Skeletal muscle satellite cell (primary cell): ENCODE results near the gene CD68. TPM values are rescaled to one million over a fixed set of nuclear protein-coding genes. Genes with fewer than 3 reads are reported as not detected.

ENCODE experiments used
- H3K27me3 ChIP-seq: 2 replicates; pipeline ENCODE4 v1.7.0; 2013; ENCODE audit warnings: low read length; ENCODE audit not compliant: control insufficient read depth, insufficient read depth
- H3K36me3 ChIP-seq: 2 replicates; pipeline ENCODE4 v1.7.0; 2013; ENCODE audit warnings: mild to moderate bottlenecking, control low read depth, low read length; ENCODE audit not compliant: insufficient read depth
- H3K4me1 ChIP-seq: 2 replicates; pipeline ENCODE4 v1.7.0; 2013; ENCODE audit warnings: low read length; ENCODE audit not compliant: control insufficient read depth, insufficient read depth
- H3K4me2 ChIP-seq: 2 replicates; pipeline ENCODE4 v1.7.0; 2013; ENCODE audit warnings: mild to moderate bottlenecking, low read length
- H3K4me3 ChIP-seq: 2 replicates; pipeline ENCODE4 v1.7.0; 2013; ENCODE audit warnings: low read length
- H3K9ac ChIP-seq: 2 replicates; pipeline ENCODE4 v1.7.0; 2013; ENCODE audit warnings: mild to moderate bottlenecking, low read depth, low read length, moderate library complexity
- H3K9me3 ChIP-seq: replicated peaks from 2 replicates; pipeline ENCODE4 v1.7.0; 2013; ENCODE audit warnings: mild to moderate bottlenecking, control low read depth, low read length
- total RNA-seq: library from RNA; depleted of rRNA; stranded (reverse); fragments of >200 nt; gene quantifications from 2 replicates; pipeline ENCODE4 v1.2.3, GENCODE V29; 2012; rRNA removed

CD68 gene, protein sequence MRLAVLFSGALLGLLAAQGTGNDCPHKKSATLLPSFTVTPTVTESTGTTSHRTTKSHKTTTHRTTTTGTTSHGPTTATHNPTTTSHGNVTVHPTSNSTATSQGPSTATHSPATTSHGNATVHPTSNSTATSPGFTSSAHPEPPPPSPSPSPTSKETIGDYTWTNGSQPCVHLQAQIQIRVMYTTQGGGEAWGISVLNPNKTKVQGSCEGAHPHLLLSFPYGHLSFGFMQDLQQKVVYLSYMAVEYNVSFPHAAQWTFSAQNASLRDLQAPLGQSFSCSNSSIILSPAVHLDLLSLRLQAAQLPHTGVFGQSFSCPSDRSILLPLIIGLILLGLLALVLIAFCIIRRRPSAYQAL
- 17.5 and 19.2 TPM in 2 replicates for total RNA-seq

DNA sequence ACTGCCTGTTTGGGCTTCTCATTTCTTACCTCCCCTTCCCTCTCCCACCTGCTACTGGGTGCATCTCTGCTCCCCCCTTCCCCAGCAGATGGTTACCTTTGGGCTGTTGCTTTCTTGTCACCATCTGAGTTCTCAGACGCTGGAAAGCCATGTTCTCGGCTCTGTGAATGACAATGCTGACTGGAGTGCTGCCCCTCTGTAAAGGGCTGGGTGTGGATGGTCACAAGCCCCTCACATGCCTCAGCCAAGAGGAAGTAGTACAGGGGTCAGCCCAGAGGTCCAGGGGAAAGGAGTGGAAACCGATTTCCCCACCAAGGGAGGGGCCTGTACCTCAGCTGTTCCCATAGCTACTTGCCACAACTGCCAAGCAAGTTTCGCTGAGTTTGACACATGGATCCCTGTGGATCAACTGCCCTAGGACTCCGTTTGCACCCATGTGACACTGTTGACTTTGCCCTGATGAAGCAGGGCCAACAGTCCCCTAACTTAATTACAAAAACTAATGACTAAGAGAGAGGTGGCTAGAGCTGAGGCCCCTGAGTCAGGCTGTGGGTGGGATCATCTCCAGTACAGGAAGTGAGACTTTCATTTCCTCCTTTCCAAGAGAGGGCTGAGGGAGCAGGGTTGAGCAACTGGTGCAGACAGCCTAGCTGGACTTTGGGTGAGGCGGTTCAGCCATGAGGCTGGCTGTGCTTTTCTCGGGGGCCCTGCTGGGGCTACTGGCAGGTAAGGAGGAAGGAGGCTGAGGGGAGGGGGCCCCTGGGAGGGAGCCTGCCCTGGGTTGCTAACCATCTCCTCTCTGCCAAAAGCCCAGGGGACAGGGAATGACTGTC lies at the start of gene CD68:
CD68 (plus strand) TSS at position 638 of the 833 bp plus-strand sequence; CDS start at position 678, 40 bp downstream.
- Histone ChIP-seq H3K4me1 (peaks cover 78% of the 10 kb centered on the region), H3K36me3 (peaks cover 58% of the 10 kb centered on the region), H3K9me3 (no peaks in the 10 kb centered on the region), H3K9ac (peak within 1 kb of the TSS; percentile 55), H3K4me3 (peak within 1 kb of the TSS; percentile 29), H3K27me3 (no peaks in the 10 kb centered on the region), H3K4me2 (peak within 1 kb of the TSS; percentile 55)

DNA sequence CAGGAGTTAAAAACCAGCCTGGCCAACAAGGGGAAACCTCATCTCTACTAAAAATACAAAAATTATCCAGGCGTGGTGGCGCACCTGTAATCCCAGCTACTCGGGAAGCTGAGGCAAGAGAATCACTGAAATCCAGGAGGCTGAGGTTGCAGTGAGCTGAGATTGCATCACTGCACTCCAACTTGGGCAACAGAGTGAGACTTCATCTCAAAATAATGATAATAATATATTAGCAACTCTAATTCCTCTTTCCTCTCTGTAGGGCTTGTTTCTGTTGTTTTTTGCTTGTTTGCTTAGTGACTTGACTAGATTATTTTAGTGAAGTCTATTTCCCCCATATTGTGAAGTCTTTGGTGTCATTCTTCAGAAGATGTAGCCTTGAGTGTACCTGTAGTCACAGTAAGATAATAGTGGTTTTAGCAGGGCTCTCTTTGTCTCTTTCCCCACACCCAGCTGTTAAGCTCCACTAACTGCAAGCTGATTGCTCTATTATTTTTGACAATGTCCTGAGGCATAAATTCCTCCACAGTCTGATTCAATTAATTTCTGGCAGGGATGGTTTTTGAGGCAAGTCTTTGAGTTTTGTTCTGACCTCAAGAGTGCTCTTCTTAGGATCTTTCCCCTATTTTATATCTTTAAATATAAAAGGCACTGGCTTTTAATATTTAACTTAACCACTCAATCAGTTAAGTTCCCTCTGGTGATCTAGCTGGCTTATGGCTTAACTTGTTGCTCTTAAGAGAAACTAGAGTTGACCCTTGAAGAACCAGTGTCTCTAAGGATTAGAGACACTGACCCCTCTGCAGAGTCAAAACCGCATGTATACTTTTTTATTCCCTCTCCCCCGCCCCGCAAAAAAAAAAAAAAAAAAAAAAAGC lies 49.2 kb upstream of the CD68 start:
- Histone ChIP-seq H3K9me3 (no peaks in the 10 kb centered on the region), H3K4me1 (no peaks in the 10 kb centered on the region), H3K4me2 (no peak overlapping the region), H3K27me3 (no peaks in the 10 kb centered on the region), H3K4me3 (no peak overlapping the region), H3K9ac (no peak overlapping the region), H3K36me3 (no peaks in the 10 kb centered on the region)

DNA sequence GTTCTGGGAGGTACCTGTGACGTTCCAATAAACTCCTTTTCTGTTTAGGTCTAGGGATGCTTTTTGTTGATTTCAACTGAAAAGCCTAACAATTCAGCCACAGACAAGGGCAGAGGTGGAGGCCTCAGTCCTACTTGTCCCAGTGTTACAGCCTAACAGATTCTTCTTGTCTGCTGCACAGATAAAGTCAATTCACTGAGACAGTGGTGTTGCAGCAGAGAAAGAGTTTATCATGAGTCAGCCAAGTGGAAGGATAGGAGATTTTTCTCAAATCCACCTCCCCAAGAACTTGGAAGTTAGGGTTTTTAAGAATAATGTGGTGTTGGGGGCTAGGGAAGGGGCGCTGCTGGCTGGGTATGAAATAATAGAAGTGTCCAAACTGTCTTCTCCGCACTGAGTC lies 41.4 kb upstream of the CD68 start:
- Histone ChIP-seq H3K36me3 (no peaks in the 10 kb centered on the region), H3K4me3 (no peak overlapping the region), H3K9me3 (peaks cover 11% of the 10 kb centered on the region), H3K27me3 (peaks cover 8% of the 10 kb centered on the region), H3K4me2 (no peak overlapping the region), H3K9ac (no peak overlapping the region), H3K4me1 (no peaks in the 10 kb centered on the region)

DNA sequence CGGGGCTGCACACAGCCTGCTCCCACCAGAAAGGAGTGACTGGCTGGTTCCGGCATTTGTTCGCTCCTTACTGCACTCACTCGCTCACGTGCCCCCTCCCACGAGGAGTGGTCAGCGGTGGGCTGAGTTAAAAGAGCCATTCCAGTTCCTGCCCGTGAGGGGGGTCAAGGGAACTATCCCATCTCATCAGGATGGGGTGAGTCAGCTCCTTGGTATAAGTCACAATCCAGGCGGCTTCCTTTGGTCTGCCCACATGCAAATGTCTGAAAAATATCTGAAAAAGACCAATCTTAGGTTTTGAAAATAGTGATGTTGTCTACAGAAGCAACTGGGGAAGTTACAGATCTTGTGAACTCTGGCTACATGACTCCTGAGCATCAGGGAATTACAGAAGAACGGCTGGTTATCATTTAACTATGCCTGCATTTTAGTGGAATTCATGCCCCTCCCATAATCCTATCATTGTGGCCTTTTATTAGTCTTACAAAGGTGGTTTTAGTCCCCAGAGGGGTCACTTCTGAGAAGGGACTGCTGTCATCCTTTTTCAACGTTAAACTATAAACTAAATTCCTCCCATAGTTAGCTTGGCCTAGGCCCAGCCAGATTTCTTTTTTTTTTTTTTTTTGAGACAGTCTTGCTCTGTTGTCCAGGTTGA lies 40.4 kb upstream of the CD68 start:
- H3K36me3 ChIP-seq = no peaks in the 10 kb centered on the region
- no peak overlapping the region for H3K4me2 ChIP-seq
- no peaks in the 10 kb centered on the region for H3K4me1 ChIP-seq
- H3K9ac ChIP-seq = no peak overlapping the region
- H3K4me3 ChIP-seq = no peak overlapping the region
- H3K9me3 ChIP-seq = peaks cover 11% of the 10 kb centered on the region
- peaks cover 16% of the 10 kb centered on the region for H3K27me3 ChIP-seq

DNA sequence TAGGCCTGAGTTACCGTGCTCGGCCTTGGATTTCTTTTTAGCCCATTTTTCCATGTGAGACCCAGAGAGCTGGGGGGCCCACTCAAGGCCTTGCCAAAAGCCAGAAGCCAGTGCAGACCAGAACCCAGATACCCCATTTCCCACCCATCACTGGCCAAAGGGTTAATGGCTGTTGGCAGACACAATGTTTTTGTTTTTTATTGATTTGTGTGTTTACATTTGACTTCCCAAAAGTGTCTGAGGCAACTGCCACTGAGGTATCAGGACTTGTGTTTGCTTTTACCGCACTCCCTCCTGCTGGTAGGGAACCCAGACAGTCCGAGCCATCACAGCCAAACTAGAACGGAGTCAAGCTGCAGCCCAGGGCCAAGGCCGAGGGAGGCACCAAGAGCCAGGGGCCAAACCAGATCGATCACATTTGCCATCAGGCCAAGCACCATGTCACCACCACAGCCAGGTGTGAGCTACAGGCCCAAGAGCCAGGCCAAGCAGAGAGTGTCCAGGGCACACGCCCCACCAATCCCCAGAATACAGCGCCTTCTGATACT lies 38.3 kb upstream of the CD68 start:
- H3K9me3 ChIP-seq = peaks cover 11% of the 10 kb centered on the region
- no peak overlapping the region for H3K9ac ChIP-seq
- H3K36me3 ChIP-seq = no peaks in the 10 kb centered on the region
- H3K4me2 ChIP-seq = no peak overlapping the region
- peaks cover 16% of the 10 kb centered on the region for H3K27me3 ChIP-seq
- no peak overlapping the region for H3K4me3 ChIP-seq
- H3K4me1 ChIP-seq = no peaks in the 10 kb centered on the region

DNA sequence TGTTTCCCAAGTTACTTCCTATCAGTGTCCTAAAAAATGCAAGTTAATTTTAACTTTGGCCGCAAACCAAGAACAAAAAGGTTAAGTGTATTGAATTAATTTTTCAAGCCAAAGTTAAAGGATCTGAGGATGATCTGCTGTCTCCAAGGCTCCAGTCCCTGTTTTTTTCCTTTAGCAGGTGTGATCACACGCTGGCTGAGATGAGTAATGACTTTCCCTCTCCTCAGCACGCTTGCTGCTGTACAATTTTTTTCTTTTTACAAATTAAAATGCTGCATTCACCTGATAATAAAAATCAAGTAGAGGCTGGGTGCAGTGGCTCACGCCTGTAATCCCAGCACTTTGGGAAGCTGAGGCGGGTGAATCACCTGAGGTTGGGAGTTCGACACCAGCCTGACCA lies 34.5 kb upstream of the CD68 start:
- Histone ChIP-seq H3K9me3 (no peaks in the 10 kb centered on the region), H3K9ac (no peak overlapping the region), H3K4me2 (no peak overlapping the region)

DNA sequence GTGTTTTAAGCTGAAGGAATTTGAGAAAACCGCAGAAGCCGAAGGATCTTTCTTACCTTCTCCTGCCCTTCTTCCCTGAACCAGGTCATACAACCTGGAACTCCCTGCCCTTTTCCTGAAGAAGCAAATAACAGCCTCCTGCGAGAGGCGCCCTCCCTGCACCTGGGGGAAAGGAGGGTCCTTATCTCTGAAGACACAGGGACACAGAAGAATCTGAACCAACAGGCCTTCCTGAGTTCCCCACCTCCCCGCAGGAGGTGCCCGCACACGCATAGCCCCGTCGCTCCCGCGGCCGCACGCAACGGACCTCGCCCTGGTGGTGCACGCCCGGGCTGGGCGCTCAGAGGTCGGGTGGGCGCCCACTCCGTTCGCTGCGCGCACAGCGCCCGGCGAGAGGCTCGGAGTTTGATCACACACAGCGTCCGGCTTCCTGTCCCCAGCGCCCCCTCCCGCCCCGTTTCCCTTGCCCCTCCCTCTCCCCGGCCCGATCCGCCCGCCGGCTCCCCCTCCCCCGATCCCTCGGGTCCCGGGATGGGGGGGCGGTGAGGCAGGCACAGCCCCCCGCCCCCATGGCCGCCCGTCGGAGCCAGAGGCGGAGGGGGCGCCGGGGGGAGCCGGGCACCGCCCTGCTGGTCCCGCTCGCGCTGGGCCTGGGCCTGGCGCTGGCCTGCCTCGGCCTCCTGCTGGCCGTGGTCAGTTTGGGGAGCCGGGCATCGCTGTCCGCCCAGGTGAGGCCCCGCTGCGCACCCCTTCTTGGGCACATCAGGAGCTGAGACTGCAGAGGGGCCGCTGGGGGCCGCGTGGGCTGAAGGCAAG lies 30.6 kb upstream of the CD68 start, which contains the start of gene TNFSF12:
TNFSF12 (plus strand) TSS at position 474 of the 816 bp plus-strand sequence; CDS start at position 570, 96 bp downstream.
- Histone ChIP-seq H3K9me3 (no peaks in the 10 kb centered on the region), H3K27me3 (peaks cover 1% of the 10 kb centered on the region), H3K4me3 (peak within 1 kb of the TSS; percentile 85), H3K4me2 (peak within 1 kb of the TSS; percentile 95), H3K36me3 (no peaks in the 10 kb centered on the region), H3K4me1 (peaks cover 17% of the 10 kb centered on the region), H3K9ac (peak within 1 kb of the TSS; percentile 83)

More for the DNA sequence above, 34.5 kb upstream of the CD68 start:
- Histone ChIP-seq H3K4me1 (peaks cover 14% of the 10 kb centered on the region), H3K4me3 (no peak overlapping the region), H3K27me3 (peaks cover 16% of the 10 kb centered on the region), H3K36me3 (no peaks in the 10 kb centered on the region)

DNA sequence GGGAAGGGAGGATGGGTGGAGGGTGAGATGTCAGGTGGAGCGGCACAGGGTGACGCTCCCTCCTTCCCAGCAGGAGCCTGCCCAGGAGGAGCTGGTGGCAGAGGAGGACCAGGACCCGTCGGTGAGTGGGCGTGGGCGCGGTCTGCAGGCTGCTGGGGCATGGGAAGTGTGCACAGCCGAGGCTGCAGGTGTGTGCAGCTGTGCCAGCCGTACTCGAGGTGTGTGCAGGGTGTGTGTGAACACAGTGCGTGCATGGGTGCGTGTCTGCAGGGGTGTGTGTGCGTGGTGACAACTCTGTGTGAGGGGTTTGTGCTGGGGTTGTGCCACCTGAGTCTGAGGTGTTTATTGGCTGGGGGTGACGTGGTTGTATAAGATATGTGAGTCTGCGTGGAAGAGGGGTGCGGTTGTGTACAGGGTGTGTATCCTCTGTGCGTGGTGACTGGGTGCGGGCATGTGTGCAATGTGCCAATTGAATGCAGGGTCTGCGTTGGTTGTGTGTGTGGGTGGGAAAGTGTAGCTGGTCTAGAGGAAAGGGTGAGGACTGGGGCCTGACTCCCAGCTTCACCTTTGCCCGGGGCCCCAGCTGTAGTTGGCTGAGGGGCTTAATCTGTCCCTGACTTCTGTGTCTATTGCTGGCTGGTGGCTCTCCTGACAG lies 29.9 kb upstream of the CD68 start:
- H3K4me2 ChIP-seq = peak overlapping the region; percentile 95
- H3K4me1 ChIP-seq = peaks cover 17% of the 10 kb centered on the region
- no peaks in the 10 kb centered on the region for H3K9me3 ChIP-seq
- H3K4me3 ChIP-seq = peak overlapping the region; percentile 85
- no peaks in the 10 kb centered on the region for H3K36me3 ChIP-seq
- peak overlapping the region; percentile 83 for H3K9ac ChIP-seq
- no peaks in the 10 kb centered on the region for H3K27me3 ChIP-seq

DNA sequence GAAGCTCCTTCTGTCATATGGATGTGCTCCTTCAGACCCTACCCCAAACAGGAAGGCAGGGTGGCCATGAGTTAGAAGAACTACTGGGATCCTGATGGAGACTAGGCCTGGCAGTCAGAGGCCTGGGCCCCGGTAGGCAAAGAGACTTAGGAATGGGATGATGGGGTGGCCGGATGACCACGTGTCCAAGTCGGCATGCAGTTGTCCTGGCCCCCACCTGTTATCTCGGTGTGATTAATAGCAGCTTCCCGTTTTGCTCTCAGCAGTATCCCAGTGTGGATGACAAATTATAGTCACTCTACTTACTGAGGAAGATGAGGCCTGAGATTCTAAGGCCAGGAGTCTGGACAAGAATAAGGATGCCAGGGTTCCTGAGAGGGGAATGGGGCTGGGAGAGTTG lies 29.1 kb upstream of the CD68 start:
- Histone ChIP-seq H3K9ac (no peak overlapping the region), H3K4me1 (peaks cover 17% of the 10 kb centered on the region), H3K27me3 (no peaks in the 10 kb centered on the region), H3K4me2 (no peak overlapping the region), H3K4me3 (no peak overlapping the region), H3K9me3 (no peaks in the 10 kb centered on the region), H3K36me3 (no peaks in the 10 kb centered on the region)
